ENCODE results near the gene RIMS4.

- TF ChIP-seq GATA3 (IDR thresholded peaks at IDR 0.05; ENCODE audit: low read depth, low read length) (no peak), GATA2 (IDR thresholded peaks at IDR 0.05; ENCODE audit: low read depth, low read length) (no peak)
Measured at GRCh38 chr20:44722990-44723389, 87.4 kb downstream of the RIMS4 start.

Data from SH-SY5Y (cell line).